GM18498 (cell line): ENCODE results near the gene UBR1.
"Not testable (repeated sequence)": the region's sequence is repeated elsewhere in the genome, so short reads cannot be mapped to it uniquely, and the experiment has no call there.

Source experiments
- ATAC-seq: cut with Tn5 transposase; IDR thresholded peaks from one replicate; pipeline ENCODE4 v1.9.1; 2021; ENCODE audit warnings: mild to moderate bottlenecking, moderate library complexity; ENCODE audit not compliant: unreplicated experiment

The UBR1 gene

DNA sequence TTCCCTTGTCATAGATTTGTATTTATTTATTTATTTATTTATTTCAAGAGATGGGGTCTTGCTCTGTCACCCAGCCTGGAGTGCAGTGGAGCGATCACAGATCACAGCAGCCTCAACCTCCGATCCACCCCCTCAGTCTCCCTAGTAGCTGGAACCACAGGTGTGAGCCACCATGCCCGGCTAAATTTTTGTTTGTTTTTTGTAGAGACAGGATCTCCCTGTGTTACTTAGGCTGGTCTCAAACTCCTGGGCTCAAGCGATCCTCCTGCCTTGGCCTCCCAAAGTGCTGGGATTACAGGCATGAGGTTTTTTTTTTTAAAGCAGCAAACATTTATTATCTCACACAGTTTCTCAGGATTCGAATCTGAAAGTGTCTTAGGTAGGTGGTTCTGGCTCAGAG lies 187.8 kb downstream of the UBR1 start:
- ATAC-seq: no peak

- no peak for ATAC-seq
Observed at GRCh38 chr15:42915654-42916315, 190.1 kb downstream of the UBR1 start.

- no peak for ATAC-seq
Observed at GRCh38 chr15:42914728-42915497, 190.9 kb downstream of the UBR1 start.

GRCh38 chr15:42911058-42911592 lies 194.7 kb downstream of the UBR1 start:
- ATAC-seq: no peak

DNA sequence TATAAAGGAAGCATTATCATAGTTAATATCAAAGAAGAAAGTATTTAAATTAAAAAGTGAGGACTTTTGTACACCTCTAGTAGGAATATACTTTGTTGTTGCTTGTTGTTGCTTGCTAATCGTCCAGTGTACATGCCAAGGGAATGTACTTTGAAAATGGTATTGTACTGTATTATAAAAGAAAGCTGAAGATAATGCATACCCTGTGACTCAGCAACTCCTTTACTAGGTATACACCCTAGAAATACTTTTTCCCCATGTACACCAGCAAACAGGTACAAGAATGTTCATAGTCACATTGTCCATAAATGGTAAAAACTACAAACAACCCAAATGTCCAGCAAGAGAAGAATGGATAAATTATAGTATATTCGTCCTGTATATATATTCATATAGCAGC lies 197.3 kb downstream of the UBR1 start:
- ATAC-seq: no peak

DNA sequence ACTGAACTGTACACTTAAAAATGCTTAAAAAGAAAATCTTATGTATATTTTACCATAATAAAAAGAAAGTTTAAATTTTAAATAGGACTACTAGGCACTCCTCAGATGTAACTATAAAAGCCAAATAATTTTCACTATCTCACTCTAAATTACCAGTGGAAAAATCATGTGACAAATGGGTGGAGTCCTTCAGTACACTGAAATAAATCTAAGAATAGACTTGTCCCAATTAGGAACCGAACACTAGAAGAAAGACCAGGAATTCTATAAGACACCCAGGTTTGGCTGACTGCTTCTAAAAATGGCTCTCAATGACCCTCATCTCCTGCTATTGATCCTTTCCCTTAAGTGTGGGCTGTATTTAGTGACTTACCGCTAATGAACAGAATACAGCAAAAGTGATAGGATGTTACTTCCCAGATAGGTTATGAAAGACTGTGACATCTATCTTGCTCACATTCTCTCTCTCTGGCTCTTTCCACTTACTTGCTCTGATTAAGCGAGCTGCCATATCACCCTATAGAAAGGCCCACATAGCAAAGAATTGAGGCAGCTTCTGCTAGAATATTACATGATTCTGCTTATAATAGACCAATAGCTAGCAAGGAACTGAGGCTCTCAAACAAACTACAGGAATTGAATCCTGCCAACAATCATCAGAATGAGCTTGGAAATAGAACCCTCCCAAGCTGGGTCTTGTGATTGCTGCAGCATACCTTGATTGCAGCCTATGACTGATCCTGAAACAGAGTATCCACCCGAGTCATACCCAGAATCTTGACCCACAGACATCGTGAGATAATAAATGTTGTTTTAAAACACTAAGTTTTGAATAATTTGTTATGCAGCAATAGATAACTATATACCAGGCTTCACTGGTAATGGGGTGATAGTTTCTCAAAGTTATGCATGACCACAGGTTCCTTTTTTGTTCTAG lies 202.2 kb downstream of the UBR1 start:
- no peak for ATAC-seq

DNA sequence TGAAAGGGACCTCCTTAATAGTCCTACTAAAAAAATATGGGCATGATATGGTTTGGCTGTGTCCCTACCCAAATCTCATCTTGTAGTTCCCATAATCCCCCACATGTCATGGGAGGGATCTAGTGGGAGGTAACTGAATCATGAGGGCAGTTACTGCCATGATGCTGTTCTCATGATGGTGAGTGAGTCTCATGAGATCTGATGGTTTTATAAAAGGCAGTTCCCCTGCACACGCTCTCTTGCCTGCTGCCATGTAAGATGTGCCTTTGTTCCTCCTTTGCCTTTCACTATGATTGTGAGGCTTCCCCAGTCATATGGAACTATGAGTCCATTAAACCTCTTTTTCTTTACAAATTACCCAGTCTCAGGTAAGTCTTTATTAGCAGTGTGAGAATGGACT lies 211.9 kb downstream of the UBR1 start:
- ATAC-seq: not testable (repeated sequence)
